HG03064 (cell line): Measurements from ENCODE around the gene CERS6.

Source experiments
- ATAC-seq: cut with Tn5 transposase; IDR thresholded peaks from one replicate; pipeline ENCODE4 v1.9.1; 2021; ENCODE audit warnings: low read depth; ENCODE audit not compliant: unreplicated experiment

CERS6 gene

DNA sequence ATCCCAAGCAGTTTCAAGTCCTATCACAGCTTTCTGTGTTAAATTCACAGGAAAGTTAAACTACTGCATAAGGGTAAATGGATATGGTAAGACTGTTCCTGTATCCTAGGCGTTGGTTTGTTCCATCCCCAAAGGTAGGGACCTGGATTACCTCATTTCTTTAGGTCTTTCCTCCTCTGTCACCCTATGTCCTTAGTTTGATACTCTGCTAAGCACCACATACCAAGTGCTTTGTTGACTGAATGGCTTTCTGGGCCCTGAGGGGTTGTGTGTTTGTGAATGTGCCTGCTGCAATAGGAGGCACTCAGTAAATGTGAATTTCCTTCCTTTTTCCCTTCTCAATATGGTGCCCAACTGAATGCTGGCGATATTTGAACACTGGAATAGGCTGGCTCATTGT is 354.2 kb downstream of the CERS6 start:
- ATAC-seq = no peak

- ATAC-seq = no peak
These were observed 355.6 kb downstream of the CERS6 start for GRCh38 chr2:168811696-168812095.

GRCh38 chr2:168814046-168814445 is 358.0 kb downstream of the CERS6 start:
- ATAC-seq = no peak

GRCh38 chr2:168814939-168815907 is 359.2 kb downstream of the CERS6 start:
- ATAC-seq = no peak

DNA sequence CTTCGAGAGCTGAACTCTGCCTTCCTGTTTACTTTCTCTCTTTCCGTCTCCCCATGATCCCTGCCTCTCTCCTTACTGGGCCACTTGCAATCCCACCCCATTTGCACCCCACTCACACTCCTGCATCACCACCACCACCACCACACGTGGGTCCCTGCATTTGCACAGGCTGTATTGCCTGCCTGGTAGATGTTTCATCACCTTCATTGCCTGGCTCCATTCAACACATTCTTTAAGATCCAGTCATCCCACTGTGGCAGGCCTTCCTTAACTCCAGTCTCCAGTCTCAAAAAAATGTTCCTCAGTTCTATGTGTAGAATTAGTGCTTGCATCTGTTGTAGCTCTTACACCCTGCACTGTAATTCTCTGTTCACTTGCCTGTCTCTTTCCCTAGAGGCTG is 360.3 kb downstream of the CERS6 start:
- no peak for ATAC-seq

GRCh38 chr2:168819050-168819715 is 363.1 kb downstream of the CERS6 start:
- no peak for ATAC-seq

DNA sequence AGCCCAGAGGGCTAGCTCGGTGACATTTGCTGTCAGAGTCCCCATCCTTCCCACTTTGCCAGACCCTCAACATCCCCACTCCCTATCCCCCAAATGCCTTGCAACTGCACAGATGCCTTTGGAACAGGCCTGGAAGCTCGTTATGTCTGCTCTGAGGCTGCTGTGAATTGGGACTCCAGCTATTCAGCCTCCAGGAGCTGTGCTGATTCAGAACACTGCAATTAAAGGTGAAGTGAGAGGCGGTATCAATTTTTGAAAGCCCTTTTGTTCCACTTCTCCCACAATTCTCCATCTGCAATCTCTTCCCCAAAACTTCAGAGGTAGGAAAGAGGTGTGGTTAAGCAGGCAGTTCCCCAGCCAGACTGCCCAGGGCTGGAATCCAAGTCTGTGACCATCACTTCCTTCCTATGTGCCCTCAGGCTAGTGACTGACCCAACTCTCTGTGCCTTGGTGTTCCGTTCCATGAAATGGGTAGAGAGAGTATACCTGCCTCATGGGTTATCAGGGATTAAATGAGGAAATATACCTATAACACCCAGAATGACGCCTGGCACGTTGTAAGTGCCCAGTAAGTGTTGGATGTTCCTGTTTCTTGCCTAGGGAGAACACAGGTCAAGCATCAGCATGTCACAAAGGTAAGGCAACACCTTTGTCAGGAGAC is 363.9 kb downstream of the CERS6 start:
- no peak for ATAC-seq

DNA sequence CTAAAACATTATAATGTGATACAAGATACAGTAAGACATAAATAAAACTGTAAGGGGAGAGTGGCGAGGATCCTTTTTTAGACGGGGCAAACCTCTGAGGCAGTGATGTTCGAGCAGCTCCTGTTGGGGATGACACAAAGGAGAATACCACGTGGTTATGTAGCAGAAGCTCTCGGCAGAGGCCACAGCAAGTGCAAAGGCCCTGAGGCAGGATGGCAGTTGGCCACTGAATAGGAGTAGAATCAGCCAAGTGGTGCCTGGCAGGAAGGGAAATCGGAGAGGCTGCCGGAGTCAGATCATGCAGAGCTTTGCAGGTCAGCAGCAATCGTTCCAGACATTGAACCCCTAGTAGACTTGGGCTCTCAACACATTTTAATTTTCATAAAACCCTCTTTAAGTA is 365.5 kb downstream of the CERS6 start:
- no peak for ATAC-seq

- no peak for ATAC-seq
These were observed 365.9 kb downstream of the CERS6 start for GRCh38 chr2:168821992-168822391.
